Stimulated activated CD8-positive, alpha-beta memory T cell treated with anti-CD3 and anti-CD28 coated beads, Interleukin-4, amount 100 ng/mL, for 4 hours (primary cell): Measurements from ENCODE around the gene RERGL.
"Not testable (repeated sequence)": the region's sequence is repeated elsewhere in the genome, so short reads cannot be mapped to it uniquely, and the experiment has no call there.

Source experiments
- DNase-seq, 2 donors: peaks; one replicate each; pipeline ENCODE4 v3.0.0-alpha.2; 2020; ENCODE audit warnings: low read depth in 2 of 2, low spot score in 1 of 2

Gene RERGL, protein sequence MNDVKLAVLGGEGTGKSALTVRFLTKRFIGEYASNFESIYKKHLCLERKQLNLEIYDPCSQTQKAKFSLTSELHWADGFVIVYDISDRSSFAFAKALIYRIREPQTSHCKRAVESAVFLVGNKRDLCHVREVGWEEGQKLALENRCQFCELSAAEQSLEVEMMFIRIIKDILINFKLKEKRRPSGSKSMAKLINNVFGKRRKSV

DNA sequence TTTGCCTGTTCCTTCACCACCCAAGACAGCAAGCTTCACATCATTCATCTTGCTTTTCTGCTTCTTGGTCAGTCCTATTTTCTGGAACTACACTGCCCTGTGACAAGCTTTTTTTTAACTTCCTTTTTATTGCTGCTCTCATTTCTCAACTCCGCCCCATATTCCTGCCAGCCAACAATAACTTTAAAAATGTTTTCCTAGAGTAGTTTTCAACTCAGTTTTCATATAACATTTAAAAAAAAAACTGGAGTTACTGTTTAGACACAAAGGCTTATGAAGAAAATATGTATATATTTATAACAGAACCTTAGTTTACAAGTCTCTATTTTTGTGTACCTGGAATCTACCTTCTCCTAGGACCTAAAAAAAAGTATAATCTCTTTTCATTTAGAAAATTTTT is at the start of gene RERGL:
TSS of gene RERGL (minus strand) at position 101 of the 400 bp plus-strand sequence. CDS start at position 48, 53 bp downstream.
- no peak for DNase-seq

DNA sequence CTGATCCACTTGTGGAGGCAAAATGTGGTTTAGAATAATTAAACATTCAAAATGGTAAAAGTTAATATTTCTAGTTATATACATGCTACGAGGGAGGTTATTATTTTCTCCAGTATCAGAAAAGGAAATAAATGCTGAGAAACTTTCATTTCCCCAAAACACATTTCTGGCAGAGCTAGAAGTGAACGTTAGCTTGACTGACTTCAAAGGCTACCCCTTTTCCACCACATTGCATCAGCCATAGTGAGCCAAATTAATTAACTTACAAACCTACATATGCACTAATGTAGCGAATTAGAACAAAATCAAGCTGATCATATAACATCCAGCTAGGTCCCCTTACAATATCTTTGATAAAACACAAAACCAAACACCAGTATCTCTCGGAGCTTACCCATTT is 49.3 kb upstream of the RERGL start:
- no peak for DNase-seq

DNA sequence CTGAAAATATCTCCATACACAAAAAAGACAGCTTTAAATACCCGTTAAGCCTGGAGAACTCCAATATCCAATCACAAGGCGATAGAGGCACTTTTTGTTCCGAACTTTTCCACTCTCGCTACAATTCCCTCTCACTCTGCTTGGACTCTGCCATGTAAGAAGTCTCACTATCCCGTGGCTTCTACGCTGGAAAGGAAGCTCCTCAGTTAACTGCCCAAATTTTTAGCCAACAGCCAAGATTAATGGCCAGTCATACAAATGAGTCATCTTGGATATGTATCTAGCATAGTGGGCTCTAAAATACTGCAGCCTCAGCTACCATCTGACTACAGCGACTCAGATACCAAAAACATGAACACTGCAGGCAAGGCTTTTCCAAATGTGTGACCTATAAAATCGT is 45.5 kb upstream of the RERGL start:
- no peak for DNase-seq

DNA sequence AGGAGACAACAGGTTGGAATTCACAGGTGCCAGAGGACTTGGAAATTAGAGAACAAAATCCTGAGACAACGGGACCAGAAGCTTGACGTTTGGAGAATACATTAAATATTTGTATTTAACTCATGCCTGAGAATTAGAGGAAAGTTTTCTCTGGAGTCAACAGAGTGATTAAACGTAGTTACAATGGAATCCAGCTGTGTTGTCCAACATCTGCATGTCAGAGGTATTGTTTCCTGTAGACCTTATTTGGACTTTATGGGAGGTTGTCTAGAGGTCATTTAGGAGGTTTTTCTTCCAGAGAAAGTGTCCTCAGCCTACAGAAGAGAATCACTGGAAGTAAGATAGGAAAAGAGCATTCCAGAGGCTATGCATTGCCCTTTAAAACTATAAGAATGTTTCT is 45.1 kb upstream of the RERGL start:
- DNase-seq, result no peak

DNA sequence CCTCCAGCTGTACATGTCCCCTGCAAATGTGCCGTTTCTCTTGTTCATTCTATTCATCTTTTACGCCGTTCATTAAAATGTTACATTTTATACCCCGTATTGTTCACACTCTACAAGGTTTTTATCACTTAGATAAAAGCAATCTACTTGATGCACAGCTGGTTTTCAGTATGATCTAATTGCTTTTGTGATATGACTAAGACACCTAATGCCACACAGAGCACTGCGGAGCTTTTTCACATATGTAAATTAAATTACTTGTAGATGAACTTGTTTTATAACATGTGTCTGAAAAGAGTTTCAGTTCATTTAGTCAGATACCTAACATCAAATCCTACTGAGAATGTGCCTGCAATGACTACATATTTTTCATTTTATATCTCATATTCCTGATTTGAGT is 40.9 kb upstream of the RERGL start:
- DNase-seq, result no peak

DNA sequence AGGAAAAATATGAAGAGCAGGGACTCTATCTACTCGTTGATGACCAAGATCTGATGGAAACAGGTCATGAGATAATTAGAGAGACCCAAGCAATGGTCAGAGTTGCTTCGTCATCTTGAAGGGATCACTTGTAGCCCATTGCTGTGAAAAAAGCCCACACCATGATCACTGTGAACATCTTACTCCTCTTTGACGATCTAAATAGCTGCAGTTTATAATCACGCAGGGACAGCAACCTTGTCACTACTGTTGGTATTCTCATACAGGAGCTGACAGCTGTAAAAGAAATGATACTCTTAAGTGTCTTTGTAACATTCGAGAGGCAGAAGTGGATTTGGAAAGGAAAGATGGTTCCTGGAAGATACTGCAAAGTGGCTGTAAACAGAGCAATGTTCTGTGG is 33.7 kb upstream of the RERGL start:
- DNase-seq, result no peak

DNA sequence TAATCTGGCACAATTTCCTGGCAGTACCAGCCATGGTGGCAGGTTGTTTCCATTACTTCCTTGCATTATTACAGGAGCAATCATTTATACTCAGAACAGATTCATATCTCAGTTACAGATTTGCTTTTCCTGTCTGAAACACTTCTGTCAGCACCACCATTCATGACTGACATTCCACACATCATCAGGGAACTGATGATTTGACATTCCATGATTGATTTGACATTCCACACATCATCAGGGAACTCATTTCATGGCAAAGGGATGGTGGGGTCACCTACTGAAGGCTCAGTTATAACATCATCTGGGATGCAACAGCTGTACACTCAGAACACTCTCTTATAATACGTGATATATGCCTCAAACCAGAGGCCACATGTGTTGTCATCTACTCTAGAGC is 30.9 kb upstream of the RERGL start:
- no peak for DNase-seq

DNA sequence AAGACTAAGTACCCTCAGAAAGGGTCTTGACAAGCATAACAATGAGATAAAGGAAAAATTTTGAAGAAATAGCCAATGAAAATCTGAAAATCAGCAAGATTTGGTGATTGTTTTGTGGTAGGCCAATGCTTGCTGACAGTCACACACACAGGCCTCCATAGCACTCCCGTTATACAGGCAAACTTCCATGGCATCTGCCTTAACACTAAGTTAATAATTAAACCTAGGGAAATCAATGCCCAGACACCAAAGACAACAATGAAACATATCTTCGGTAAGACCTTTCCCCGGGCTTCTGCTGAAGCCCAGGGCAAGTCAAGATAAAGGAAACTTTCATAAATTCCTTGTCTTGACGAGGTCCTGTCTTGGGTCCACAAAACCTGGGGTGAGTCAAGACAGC is 18.6 kb upstream of the RERGL start:
- no peak for DNase-seq

DNA sequence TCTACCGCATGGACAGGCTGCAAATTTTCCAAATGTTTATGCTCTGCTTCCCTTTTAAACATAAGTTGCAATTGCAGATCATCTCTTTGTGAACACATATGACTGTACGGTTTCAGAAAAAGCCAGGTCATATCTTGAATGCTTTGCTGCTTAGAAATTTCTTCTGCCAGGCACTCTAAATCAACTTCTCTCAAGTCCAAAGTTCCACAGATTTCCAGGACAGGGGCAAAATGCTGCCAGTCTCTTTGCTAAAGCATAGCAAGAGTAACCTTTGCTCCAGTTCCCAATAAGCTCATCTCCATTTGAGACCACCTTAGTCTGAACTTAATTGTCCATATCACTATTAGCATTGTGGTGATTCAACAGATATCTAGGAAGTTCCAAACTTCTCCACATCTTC is 13.6 kb upstream of the RERGL start:
- DNase-seq, result no peak

DNA sequence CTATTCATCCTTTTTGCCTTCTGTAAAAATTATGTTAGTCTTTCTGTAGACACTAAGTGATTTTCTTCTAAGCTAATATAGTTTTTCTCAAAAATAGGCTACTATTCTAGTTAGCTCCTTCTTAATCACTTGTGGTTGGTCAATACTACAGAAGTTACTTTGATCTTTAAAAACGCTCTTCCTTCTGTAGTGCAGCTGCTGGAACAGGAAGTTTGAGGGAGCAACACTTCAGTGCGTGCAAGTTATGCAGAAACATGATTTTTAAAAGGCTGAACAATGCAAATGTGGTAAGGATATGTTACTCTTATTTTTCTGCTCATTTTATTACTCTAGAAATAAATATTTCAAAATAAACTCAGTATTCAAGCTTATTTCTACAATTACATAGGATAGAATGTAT is 11.1 kb upstream of the RERGL start:
- DNase-seq, result no peak

DNA sequence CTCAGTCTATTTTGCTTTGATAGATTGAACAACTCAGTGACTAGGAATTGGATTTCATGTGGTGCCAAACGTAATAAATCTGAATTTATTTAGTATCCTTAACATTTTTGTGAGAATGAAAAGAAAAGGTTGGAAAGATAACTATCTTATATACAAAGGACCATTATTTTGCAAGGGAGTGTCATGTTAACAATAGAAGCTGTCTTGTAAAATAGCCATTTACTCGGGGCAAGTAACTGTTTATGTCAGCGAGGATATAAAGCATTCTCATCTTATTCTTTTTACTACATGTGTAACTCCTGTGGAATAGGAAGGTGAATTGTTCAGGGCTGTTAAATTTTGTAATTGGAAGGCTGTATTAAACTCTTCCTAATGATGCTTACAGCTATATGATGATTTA is 5.9 kb downstream of the RERGL start:
- DNase-seq, result no peak

DNA sequence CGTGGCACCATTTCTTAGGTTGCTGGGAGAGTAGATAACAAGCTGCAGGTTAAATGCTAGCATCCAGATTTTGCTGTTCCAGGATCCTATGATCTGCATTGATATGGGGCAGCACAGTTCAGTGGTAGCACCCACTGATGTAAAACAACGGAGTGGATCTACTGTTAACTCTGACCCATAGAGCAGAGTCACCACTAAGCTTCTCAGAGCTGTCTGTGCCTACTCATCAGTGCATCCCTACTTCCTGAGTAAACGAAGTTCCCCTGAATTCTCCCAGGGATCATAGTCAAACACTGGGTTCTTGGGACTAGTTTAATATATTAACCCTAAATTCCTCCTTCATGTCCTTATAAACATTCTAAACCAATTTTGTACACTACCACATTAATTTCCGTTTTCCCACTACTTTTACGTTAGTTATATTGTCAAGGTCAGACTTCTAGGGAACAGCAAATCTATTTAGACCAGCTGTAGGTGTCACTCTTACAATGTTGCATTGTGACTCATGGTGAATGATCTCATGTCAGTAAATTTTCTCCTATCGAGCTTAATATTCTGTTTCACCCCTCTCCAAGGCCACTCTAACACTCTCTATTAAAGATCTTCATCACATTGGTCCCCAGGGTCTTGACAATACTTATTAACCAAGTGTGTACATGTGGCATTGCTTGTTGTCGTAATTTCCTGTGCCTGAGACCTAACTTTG is 10.3 kb downstream of the RERGL start:
- DNase-seq, result no peak

DNA sequence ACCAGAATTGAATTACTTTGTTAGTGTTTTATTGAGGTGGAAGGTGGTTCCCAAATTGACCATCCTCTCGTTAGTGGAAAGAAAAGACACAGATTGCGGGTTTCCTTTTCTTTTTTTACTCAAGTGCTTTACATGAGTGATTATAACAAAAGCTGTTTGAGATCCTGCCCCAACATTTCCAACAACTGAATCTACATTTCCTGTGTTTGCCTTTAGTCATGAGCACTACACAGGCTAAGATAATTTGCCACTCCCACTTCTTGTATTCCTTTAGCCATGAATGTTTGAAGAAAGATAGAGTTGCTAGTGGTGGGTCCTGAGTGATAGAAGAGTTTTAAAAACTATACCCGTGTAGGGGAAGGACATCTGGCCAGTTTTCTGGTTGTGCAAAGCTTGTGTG is 16.0 kb downstream of the RERGL start:
- DNase-seq, result no peak

DNA sequence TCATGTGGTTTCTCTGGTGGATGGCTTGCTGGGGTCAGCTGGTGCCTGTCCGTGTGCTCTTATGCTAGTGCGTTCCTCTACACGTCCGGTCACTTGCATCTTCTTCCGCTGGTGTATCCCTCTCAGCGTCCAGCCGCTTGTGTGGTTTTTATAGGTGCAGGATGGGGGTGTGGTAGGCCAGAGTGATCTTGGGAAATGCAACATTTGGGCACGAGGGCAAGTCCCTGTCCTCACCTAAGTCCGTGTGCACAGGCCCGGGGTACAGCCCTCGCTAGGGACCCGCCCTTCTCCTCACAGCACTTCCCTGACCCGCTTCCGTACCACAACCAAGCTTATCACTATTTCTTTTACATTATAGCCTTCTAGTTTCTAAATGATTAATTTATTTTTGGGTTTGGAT is 17.3 kb downstream of the RERGL start:
- DNase-seq, result no peak

DNA sequence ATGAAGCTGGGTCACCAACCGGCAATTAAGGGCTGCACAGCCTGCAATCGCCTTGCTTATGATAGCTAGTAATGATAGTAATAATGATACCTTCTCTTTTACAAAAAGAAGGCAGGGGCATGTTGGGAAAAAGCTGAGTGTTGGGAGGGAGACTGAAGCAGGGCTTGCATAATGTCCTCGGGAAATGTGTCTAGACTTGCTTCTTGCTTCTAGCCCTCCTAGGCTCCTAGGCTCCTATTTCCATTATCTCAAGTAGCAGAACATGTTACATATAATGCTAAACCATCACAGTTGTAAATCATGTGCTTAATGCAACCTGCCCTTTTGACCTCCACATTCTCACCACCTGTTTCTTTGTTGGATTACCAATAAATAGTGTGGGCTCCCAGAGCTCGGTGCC is 18.7 kb downstream of the RERGL start:
- DNase-seq, result no peak

DNA sequence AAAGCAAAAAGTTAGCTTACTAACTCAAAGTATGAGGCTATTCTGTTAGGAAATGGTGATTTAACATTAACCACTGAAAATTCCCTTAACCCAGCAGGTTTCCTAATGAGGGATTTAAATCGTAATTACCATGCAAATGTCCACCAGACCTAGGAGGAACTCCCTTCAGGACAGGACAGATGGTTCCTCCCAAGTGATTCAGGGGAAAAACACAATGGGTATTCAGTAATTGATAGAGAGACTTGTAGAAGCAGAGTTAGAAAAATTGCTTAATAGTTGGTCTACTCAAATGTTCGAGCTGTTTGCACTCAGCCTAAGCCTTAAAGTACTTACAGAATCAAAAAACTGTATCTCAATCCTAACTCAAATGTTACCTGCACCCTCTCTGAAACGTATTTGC is 21.6 kb downstream of the RERGL start:
- DNase-seq, result no peak

DNA sequence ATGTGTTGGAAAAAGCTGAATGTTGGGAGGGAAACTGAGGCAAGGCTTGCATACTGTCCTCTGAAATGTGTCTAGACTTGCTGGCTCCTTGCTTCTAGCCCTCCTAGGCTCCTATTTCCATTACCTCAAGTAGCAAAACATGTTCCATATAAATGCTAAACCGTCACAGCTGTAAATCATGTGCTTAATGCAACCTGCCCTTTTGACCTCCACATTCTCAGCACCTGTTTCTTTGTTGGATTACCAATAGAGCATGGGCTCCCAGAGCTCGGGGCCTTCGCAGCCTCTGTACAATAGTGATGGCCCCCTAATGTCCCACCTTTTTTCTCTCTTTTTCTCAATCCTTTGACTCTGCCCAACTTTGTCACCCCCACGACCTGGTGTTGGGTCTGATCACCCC is 23.3 kb downstream of the RERGL start:
- DNase-seq, result no peak

DNA sequence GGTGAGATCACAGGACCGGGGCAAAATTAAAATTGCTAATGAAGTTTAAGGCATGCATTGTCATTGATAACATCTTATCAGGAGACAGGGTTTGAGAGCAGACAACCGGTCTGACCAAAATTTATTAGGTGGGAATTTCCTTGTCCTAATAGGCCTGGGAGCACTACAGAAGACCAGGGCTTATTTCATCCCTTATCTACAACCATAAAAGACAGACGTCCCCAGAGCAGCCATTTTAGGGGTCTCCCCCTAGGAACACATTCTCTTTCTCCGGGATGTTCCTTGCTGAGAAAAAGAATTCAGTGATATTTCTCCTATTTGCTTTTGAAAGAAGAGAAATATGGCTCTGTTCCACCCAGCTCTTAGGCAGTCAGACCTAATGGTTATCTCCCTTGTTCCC is 27.1 kb downstream of the RERGL start:
- DNase-seq, result not testable (repeated sequence)

DNA sequence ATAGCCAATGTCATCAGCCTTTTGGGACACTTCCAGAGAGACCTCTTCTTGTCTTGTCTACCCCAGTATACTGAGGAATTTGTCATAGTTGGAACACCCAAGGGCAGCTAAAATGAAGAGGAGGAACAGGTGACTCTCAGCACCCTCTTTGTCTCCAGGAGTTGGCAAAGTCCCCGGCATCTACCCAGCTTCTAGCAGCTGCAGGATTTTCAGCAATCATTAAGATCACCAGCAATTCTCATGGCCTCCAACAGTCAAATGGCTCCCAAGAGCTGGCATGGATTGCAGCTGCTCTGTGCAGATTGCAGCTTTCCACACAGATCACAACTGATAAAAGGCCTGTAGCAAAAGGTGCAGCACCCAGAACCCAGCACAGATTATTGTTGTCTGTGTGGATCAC is 32.9 kb downstream of the RERGL start:
- no peak for DNase-seq

DNA sequence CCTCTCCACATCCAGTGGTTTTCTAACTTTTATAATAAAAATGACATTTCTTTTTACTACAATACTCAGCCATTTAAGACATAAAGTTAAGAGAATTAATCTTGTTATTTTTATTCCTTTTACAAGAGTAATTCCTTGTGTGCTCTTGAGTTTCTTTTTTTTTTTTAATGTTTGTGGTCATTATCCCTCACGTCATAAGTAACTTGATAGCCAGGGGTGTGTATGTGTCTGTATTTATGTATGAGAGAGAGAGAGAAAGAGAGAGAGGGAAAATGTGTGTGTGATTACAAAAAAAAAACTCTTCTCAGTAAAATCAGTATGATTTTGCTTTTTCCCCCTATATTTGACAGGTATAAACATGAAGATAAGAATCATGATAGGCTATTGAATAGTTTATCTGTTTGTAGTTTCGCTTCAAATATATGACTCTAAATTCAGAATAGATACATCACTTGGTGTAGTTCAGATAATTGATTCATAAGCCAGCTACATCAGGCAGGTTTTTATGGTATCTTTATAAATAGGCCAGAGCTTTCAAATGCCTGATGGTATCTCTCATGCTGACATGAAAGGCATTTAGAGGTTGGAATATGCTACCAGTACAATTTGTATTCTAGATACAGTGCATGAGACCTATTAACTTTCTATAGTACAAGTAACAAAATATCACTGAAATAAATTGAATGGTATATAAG is 34.9 kb downstream of the RERGL start:
- no peak for DNase-seq

DNA sequence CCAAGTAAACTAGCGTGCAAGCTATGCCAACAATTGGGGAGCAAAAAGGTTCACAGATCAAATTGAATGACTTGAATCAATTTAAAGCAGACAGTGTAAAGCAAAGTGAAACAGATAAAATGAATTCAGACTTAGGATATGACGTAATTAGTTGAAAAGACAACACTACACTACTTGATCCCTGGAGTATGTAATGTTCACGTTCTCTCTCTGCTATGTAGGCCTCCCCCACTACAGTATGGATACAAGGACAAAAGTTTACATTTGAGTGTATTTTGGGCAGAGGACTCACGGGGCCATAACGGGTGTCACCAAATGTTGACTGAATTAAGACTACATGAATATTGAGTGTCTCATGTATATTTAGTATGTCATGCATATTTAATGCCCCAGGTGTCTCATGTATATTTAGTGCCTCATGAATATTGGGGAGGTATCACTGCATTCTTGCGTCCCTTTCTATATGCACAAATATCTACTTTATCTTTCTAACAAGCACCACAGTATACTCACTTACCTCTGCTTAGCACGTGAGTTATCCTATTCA is 44.5 kb downstream of the RERGL start:
- DNase-seq, result no peak

DNA sequence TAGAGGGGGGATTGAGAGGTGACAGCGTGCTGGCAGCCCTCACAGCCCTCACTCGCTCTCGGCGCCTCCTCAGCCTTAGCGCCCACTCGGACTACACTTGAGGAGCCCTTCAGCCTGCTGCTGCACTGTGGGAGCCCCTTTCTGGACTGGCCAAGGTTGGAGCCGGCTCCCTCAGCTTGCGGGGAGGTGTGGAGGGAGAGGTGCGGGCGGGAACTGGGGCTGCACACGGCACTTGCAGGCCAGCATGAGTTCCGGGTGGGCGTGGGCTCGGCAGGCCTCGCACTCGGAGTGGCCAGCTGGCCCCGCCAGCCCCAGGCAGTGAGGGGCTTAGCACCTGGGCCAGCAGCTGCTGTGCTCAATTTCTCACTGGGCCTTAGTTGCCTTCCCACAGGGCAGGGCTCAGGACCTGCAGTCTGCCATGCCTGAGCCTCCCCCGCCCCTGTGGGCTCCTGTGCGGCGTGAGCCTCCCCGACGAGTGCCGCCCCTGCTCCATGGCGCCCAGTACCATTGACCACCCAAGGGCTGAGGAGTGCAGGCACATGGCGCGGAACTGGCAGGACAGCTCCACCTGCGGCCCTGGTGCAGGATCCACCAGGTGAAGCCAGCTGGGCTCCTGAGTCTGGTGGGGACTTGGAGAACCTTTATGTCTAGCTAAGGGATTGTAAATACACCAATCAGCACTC is 49.8 kb downstream of the RERGL start:
- DNase-seq, result not testable (repeated sequence)
